ENCODE data around the gene CLRN3. TPM values are rescaled to one million over a fixed set of nuclear protein-coding genes. Genes with fewer than 3 reads are reported as not detected.

CLRN3 gene, protein sequence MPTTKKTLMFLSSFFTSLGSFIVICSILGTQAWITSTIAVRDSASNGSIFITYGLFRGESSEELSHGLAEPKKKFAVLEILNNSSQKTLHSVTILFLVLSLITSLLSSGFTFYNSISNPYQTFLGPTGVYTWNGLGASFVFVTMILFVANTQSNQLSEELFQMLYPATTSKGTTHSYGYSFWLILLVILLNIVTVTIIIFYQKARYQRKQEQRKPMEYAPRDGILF
- total RNA-seq = not detected in 2 replicates

DNA sequence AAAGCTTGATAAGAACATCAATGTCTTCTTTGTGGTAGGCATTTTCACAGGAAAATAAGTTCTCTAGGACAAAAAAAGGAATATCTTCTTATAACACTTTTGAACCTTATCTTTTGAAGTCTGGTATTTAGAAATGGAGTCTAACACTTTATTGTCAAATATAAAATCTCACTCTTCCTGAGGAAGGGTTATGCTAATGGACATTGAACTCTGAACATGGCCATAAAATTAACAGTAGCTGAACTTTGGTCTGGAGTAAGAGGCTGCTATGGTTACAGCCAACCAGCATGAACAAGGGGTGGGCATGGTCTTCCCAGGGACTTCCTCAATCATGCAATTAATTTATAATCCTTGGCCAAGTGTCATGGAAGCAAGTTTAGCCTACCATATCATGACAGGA is at the start of gene CLRN3:
Gene CLRN3, minus strand, starts transcription at position 199 of the 400 bp plus-strand sequence. Its CDS starts 157 bp downstream, at position 42.
- H3K27ac Mint-ChIP-seq = no peak within 1 kb of the TSS
- CTCF ChIA-PET = interaction anchor here (1.3 kb wide), 1 partner anchor 118 kb away, joined by 3 read pairs; no protein-coding TSS in a partner anchor
- H3K27me3 Mint-ChIP-seq = peaks cover 6% of the 10 kb centered on the region
- TF ChIP-seq, protein P1, sequence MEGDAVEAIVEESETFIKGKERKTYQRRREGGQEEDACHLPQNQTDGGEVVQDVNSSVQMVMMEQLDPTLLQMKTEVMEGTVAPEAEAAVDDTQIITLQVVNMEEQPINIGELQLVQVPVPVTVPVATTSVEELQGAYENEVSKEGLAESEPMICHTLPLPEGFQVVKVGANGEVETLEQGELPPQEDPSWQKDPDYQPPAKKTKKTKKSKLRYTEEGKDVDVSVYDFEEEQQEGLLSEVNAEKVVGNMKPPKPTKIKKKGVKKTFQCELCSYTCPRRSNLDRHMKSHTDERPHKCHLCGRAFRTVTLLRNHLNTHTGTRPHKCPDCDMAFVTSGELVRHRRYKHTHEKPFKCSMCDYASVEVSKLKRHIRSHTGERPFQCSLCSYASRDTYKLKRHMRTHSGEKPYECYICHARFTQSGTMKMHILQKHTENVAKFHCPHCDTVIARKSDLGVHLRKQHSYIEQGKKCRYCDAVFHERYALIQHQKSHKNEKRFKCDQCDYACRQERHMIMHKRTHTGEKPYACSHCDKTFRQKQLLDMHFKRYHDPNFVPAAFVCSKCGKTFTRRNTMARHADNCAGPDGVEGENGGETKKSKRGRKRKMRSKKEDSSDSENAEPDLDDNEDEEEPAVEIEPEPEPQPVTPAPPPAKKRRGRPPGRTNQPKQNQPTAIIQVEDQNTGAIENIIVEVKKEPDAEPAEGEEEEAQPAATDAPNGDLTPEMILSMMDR (IDR thresholded peaks at IDR 0.05) = no peak
- H3K4me3 Mint-ChIP-seq = no peak within 1 kb of the TSS
- no peaks in the 10 kb centered on the region for H3K36me3 Mint-ChIP-seq (ENCODE audit: low read depth)
- ATAC-seq (ENCODE audit: low read depth) (no peak), DNase-seq (no peak)
- no peaks in the 10 kb centered on the region for H3K4me1 Mint-ChIP-seq
- H3K9me3 Mint-ChIP-seq = peaks cover 2% of the 10 kb centered on the region
- intact Hi-C loops (cut with micrococcal nuclease) = no loop called here
- POLR2A ChIA-PET = no interaction called here

DNA sequence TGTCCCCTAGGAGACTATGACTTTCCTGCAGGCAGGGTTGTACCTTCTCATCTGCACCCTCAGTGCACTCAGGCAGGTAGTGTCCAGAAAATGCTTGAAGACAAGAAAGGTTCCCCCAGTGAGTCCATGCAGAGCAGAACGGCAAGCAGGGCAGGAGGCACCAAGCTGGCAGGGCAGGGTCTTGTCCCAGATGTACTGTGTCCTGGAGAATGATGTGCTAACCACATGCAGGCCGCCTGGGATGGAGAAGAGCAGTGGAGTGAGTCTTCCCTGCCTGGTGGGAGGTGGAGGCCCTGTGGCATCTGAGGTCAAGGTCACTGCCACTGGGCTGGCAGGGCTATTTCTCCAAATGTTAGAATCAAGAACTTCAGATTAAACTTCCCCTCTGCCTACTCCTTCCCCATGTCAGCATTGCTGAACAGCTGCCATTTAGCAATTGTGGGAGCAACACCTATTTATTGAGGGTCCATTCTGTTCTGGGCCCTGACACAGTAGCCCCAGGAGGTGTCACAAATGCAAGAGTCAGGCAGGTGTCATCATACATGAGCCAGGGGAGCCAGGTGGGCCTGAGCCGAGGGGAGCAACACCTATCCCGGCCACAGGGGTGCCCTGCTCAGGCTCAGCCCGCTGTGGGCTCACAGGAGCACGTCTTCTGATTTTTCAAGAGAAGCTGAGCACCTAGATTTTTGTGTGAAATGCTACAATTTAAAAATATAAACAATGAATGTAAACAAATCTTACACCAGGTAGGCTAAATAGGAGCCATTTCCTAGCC is 48.3 kb upstream of the CLRN3 start:
- ATAC-seq (ENCODE audit: low read depth) = no peak
- Mint-ChIP-seq H3K9me3 (no peaks in the 10 kb centered on the region), H3K36me3 (ENCODE audit: low read depth) (no peaks in the 10 kb centered on the region), H3K27me3 (peaks cover 11% of the 10 kb centered on the region), H3K4me3 (no peak overlapping the region), H3K4me1 (peaks cover 8% of the 10 kb centered on the region), H3K27ac (no peak overlapping the region)
- POLR2A ChIA-PET = no interaction called here
- intact Hi-C loops (cut with micrococcal nuclease) = no loop called here
- TF ChIP-seq, protein P1 (IDR thresholded peaks at IDR 0.05) = no peak
- no peak for DNase-seq
- CTCF ChIA-PET = no interaction called here

DNA sequence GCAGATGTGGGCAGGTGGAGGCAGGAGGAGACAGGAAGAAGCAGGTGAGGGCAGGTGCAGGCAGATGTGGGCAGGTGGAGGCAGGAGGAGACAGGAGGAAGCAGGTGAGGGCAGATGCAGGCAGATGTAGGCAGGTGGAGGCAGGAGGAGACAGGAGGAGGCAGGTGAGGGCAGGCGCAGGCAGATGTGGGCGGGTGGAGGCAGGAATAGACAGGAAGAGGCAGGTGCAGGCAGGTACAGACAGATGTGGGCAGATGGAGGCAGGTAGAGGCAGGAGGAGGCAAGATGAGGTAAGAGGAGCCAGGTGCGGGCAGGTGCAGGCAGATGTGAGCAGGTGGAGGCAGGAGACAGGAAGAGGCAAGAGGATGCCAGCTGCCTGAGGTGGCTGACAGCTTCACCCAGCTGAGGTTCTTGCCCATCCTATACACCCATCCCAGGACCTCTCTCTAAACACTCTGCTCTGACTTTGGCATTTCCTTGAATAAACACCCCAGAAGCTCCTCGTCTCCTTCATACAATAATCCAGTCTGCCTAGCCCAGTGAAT is 47.1 kb upstream of the CLRN3 start:
- Mint-ChIP-seq H3K4me3 (no peak overlapping the region), H3K27ac (no peak overlapping the region), H3K4me1 (no peaks in the 10 kb centered on the region), H3K27me3 (peaks cover 17% of the 10 kb centered on the region), H3K36me3 (ENCODE audit: low read depth) (no peaks in the 10 kb centered on the region), H3K9me3 (no peaks in the 10 kb centered on the region)
- TF ChIP-seq, protein P1 (IDR thresholded peaks at IDR 0.05) = no peak
- intact Hi-C loops (cut with micrococcal nuclease) = no loop called here
- no peak for ATAC-seq (ENCODE audit: low read depth)
- DNase-seq = no peak
- POLR2A ChIA-PET = no interaction called here
- CTCF ChIA-PET = no interaction called here

DNA sequence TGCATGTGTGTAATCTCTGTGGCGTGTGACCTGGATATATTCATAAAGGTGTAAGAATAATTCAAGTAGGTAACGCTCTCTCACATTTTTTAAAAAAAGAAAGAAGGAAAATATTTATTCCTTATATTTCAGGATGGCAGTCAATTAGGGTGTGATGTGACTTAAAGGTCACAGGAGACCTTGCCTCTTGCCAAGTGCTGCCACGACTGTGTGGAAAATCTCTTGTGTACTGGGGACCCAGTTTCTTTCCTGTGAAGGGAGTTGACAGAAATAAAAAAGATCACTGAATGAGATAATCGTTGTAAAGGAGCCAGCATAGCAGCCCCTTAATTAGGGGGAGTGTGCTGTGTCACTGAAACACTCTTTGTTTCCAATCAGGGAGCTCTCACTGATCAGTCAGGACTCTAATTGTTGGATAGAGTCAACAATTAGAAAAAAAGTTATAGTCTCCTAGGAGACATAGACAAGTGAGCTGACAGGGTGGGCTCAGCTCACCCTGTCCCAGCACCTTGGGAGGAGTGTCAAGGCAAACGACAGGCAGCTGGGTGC is 45.2 kb upstream of the CLRN3 start:
- CTCF ChIA-PET = no interaction called here
- ATAC-seq (ENCODE audit: low read depth) (no peak), DNase-seq (no peak)
- peaks cover 19% of the 10 kb centered on the region for H3K27me3 Mint-ChIP-seq
- POLR2A ChIA-PET = no interaction called here
- H3K4me1 Mint-ChIP-seq = no peaks in the 10 kb centered on the region
- peaks cover under 1% of the 10 kb centered on the region for H3K9me3 Mint-ChIP-seq
- no peak overlapping the region for H3K27ac Mint-ChIP-seq
- no peak overlapping the region for H3K4me3 Mint-ChIP-seq
- intact Hi-C loops (cut with micrococcal nuclease) = no loop called here
- H3K36me3 Mint-ChIP-seq (ENCODE audit: low read depth) = no peaks in the 10 kb centered on the region
- TF ChIP-seq, protein P1 (IDR thresholded peaks at IDR 0.05) = no peak

DNA sequence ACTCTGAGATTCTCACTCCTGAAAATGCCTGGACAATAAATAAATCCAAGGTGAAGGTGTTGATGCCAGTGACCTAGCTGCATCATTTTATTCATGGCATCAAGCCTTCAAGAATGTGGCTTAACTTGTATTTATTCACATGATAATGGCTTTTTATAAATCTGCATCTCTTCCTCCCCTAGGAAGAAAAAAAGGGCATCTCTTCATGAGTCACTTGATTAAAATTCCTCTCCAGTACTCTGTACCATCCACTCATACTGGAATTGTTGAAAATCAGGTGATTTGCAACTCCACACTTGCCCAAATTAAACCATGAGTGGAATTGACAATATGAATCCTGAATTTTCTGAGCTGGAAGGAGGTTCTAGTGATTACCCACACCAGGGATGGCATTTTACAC is 44.3 kb upstream of the CLRN3 start:
- Mint-ChIP-seq H3K4me1 (no peaks in the 10 kb centered on the region), H3K27ac (no peak overlapping the region), H3K4me3 (no peak overlapping the region), H3K27me3 (peaks cover 12% of the 10 kb centered on the region), H3K9me3 (peaks cover 3% of the 10 kb centered on the region), H3K36me3 (ENCODE audit: low read depth) (no peaks in the 10 kb centered on the region)
- ATAC-seq (ENCODE audit: low read depth) = no peak
- DNase-seq = no peak
- POLR2A ChIA-PET = no interaction called here
- intact Hi-C loops (cut with micrococcal nuclease) = no loop called here
- TF ChIP-seq, protein P1 (IDR thresholded peaks at IDR 0.05) = no peak
- CTCF ChIA-PET = no interaction called here

All from activated B cell treated with CpG ODN at 0.5 μM for 24 hours (primary cell).